22Rv1 (cell line): ENCODE results near the gene GOLPH3.

Source experiments
- CTCF ChIP-seq: fragments of 450-650 bp; IDR thresholded peaks from 2 replicates; pipeline ENCODE4 v1.5.1; 2017; ENCODE audit warnings: mild to moderate bottlenecking
- ZFX ChIP-seq: fragments of 450-650 bp; IDR thresholded peaks from 2 replicates; pipeline ENCODE4 v1.6.1; 2017; ENCODE audit warnings: antibody characterized with exemption, borderline replicate concordance

- TF ChIP-seq CTCF = no peak
- no peak for TF ChIP-seq ZFX
These were observed 77.1 kb downstream of the GOLPH3 start for GRCh38 chr5:32096891-32097595.
